ENCODE measurements around the gene CSRNP2. TPM values are rescaled to one million over a fixed set of nuclear protein-coding genes. Genes with fewer than 3 reads are reported as not detected.

Gene CSRNP2
- total and polyA plus RNA-seq, 2 of the 4 experiments (the other 2 are of a cell fraction) = 14.0 to 21.7 TPM

GRCh38 chr12:51012570-51013236 lies 70.7 kb downstream of the CSRNP2 start:
- Histone ChIP-seq H2BK20ac (ENCODE audit: low read depth, low read length) (no peak overlapping the region), H3K9me1 (ENCODE audit: insufficient read depth, low read length) (peaks cover 2% of the 10 kb centered on the region; the same call in 1 of the 2 replicates), H3K4ac (ENCODE audit: low read depth, low read length) (no peak overlapping the region), H3K4me3 (ENCODE audit: insufficient read depth, low read depth, low read length) (no peak overlapping the region), H4K20me1 (ENCODE audit: insufficient read depth, low read length) (peaks cover 19% of the 10 kb centered on the region; the same call in 1 of the 2 replicates), H3K4me1 (ENCODE audit: control insufficient read depth, insufficient read depth, low read length) (peaks cover 3% of the 10 kb centered on the region), H3K14ac (replicated peaks; ENCODE audit: low read depth, low read length) (no peak overlapping the region), H3K56ac (ENCODE audit: extremely low read depth, insufficient read depth, low read length) (no peak overlapping the region), H3K36me3 (ENCODE audit: control insufficient read depth, insufficient read depth, low read length) (peaks cover 2% of the 10 kb centered on the region; the same call in 1 of the 2 replicates), H3K4me2 (ENCODE audit: low read depth, low read length) (no peak overlapping the region), H2AK9ac (replicated peaks; ENCODE audit: low read depth, low read length, poor library complexity) (no peak overlapping the region), H3K27ac (ENCODE audit: insufficient read depth, low read length) (no peak overlapping the region), H3K79me1 (ENCODE audit: low read depth in 1 of 2, low read length in 2 of 2) (peaks cover 14 to 46% of the 10 kb centered on the region in 2 experiments), H4K91ac (ENCODE audit: insufficient read depth, low read depth, low read length) (no peak overlapping the region), H3K23ac (ENCODE audit: low read depth, low read length) (no peak overlapping the region), H4K8ac (ENCODE audit: low read depth in 2 of 2, low read length in 2 of 2) (no peak overlapping the region), H2AK5ac (ENCODE audit: low read depth, low read length) (no peak overlapping the region), H2AFZ (replicated peaks; ENCODE audit: low read length, poor library complexity) (no peak overlapping the region), H3K9me3 (ENCODE audit: control insufficient read depth, insufficient read depth, low read length) (no peaks in the 10 kb centered on the region), H2BK5ac (ENCODE audit: low read depth, low read length, poor library complexity, severe bottlenecking) (no peak overlapping the region), H4K5ac (ENCODE audit: low read depth, low read length) (no peak overlapping the region), H2BK15ac (ENCODE audit: low read depth, low read length) (no peak overlapping the region), H3K9ac (ENCODE audit: low read depth, low read length) (no peak overlapping the region), H3K27me3 (ENCODE audit: control insufficient read depth, insufficient read depth, low read length) (no peaks in the 10 kb centered on the region), H3K18ac (ENCODE audit: low read depth, low read length) (no peak overlapping the region), H2BK120ac (ENCODE audit: low read depth, low read length) (no peak overlapping the region)
- POLR2A ChIA-PET (ENCODE audit: unreplicated experiment) = interaction anchor here (0.6 kb wide), 2 partner anchors 9 to 249 kb away, joined by 3 to 7 read pairs; partner anchors contain the start of gene ATF1
- 40% methylated on average over 1 of the region's 5 CpGs; no CpG with 5 or more reads in 1 of the 2 experiments for WGBS, 2 experiments (ENCODE audit: extremely low coverage in 2 of 2, insufficient read length in 1 of 2)
- no peak for DNase-seq
- ATAC-seq (ENCODE audit: low read depth) = no peak
- BruUV-seq (replicated peaks) = no TSS peak
- TF ChIP-seq FOS (IDR thresholded peaks at IDR 0.05; ENCODE audit: low read depth, low read length) (no peak), MXI1 (IDR thresholded peaks at IDR 0.05; ENCODE audit: borderline replicate concordance, low read depth, low read length) (no peak), SMC3 (IDR thresholded peaks at IDR 0.05; ENCODE audit: low read depth, low read length) (no peak), MAZ (IDR thresholded peaks at IDR 0.05; ENCODE audit: borderline replicate concordance, low read depth, low read length) (no peak), POLR2A (IDR thresholded peaks at IDR 0.05; ENCODE audit: low read depth, low read length) (no peak), BHLHE40 (IDR thresholded peaks at IDR 0.05; ENCODE audit: low read depth, low read length) (no peak), CEBPB (IDR thresholded peaks at IDR 0.05; ENCODE audit: low read depth, low read length) (no peak), RAD21 (IDR thresholded peaks at IDR 0.05; ENCODE audit: low read length) (no peak), CTCF (conservative IDR thresholded peaks at IDR 0.05; ENCODE audit: low read depth, low read length) (no peak), NFE2L2 (IDR thresholded peaks at IDR 0.05; ENCODE audit: low read depth, low read length) (no peak), RCOR1 (IDR thresholded peaks at IDR 0.05; ENCODE audit: insufficient replicate concordance, low read length) (no peak), MAFK (IDR thresholded peaks at IDR 0.05; ENCODE audit: low read depth, low read length) (no peak), RFX5 (IDR thresholded peaks at IDR 0.05; ENCODE audit: low read depth, low read length) (no peak)
- TF ChIP-seq, protein P1, sequence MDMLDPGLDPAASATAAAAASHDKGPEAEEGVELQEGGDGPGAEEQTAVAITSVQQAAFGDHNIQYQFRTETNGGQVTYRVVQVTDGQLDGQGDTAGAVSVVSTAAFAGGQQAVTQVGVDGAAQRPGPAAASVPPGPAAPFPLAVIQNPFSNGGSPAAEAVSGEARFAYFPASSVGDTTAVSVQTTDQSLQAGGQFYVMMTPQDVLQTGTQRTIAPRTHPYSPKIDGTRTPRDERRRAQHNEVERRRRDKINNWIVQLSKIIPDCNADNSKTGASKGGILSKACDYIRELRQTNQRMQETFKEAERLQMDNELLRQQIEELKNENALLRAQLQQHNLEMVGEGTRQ (IDR thresholded peaks at IDR 0.05; ENCODE audit: low read depth, low read length) = no peak
- TF ChIP-seq, protein P2, sequence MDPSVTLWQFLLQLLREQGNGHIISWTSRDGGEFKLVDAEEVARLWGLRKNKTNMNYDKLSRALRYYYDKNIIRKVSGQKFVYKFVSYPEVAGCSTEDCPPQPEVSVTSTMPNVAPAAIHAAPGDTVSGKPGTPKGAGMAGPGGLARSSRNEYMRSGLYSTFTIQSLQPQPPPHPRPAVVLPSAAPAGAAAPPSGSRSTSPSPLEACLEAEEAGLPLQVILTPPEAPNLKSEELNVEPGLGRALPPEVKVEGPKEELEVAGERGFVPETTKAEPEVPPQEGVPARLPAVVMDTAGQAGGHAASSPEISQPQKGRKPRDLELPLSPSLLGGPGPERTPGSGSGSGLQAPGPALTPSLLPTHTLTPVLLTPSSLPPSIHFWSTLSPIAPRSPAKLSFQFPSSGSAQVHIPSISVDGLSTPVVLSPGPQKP (IDR thresholded peaks at IDR 0.05; ENCODE audit: borderline replicate concordance, low read depth, low read length) = no peak
- intact Hi-C loops (cut with micrococcal nuclease) (no loop called here), dilution Hi-C loops (cut with HindIII; ENCODE audit: low sequenced_read_pairs, unreplicated experiment) (no loop called here), in situ Hi-C loops (cut with MboI; ENCODE audit: low sequenced_read_pairs) (no loop called here)
- CTCF ChIA-PET = interaction anchor here (0.9 to 2.0 kb wide), 3 partner anchors 16 to 328 kb away, joined by 3 to 6 read pairs (median 4); no protein-coding TSS in a partner anchor
